Gastroesophageal sphincter (tissue), 4 donors: Measurements from ENCODE around the gene DENND1C. TPM values are rescaled to one million over a fixed set of nuclear protein-coding genes. Genes with fewer than 3 reads are reported as not detected.

Experiments used
- ATAC-seq: fragments of 150-250 bp; one replicate; pipeline ENCODE4 v1.9.1; 2016; ENCODE audit warnings: mild to moderate bottlenecking, moderate library complexity
- H3K27ac ChIP-seq, 4 donors: fragments of 200-600 bp; sonication (generic) in 3 of 4; 1 replicate in 3 of 4; 2 replicates in 1 of 4; pipeline ENCODE4 v1.5.1; 2016 to 2019
- H3K27me3 ChIP-seq: fragments of 200-600 bp; sonication (generic); one replicate; pipeline ENCODE4 v1.5.1; 2019
- H3K36me3 ChIP-seq, 2 donors: fragments of 200-600 bp; sonication (generic); one replicate each; pipeline ENCODE4 v1.5.1; 2019; ENCODE audit warnings: control low read depth in 1 of 2
- H3K4me1 ChIP-seq, 3 donors: fragments of 200-600 bp; sonication (generic); 1 replicate in 2 of 3; 2 replicates in 1 of 3; pipeline ENCODE4 v1.5.1; 2016 to 2019; ENCODE audit warnings: control low read depth in 2 of 3
- H3K4me3 ChIP-seq, 2 donors: fragments of 200-600 bp; sonication (generic); one replicate each; pipeline ENCODE4 v1.5.1; 2019; ENCODE audit warnings: mild to moderate bottlenecking in 1 of 2, moderate library complexity in 1 of 2
- H3K9me3 ChIP-seq, 3 donors: fragments of 200-600 bp; sonication (generic); one replicate each; pipeline ENCODE4 v1.5.1; 2017 to 2019; ENCODE audit warnings: control low read depth in 2 of 3
- EP300 ChIP-seq: sonication (generic); formaldehyde crosslinking; IDR thresholded peaks from one replicate; pipeline ENCODE4 v1.6.1; 2017; ENCODE audit warnings: antibody characterized with exemption, mild to moderate bottlenecking
- POLR2A ChIP-seq, 2 donors: fragments of 450-650 bp; IDR thresholded peaks; one replicate each; pipeline ENCODE4 v1.6.1; 2017; ENCODE audit warnings: antibody characterized with exemption in 2 of 2, mild to moderate bottlenecking in 2 of 2, moderate library complexity in 1 of 2
- POLR2AphosphoS5 ChIP-seq: sonication (generic); formaldehyde crosslinking; IDR thresholded peaks from one replicate; pipeline ENCODE4 v1.6.1; 2017; ENCODE audit warnings: antibody characterized with exemption
- WGBS, 2 donors: methylation state at CpG; one replicate each; pipeline ENCODE4 v1.1.5; 2018; ENCODE audit warnings: low coverage in 1 of 2; 5-methylcytosine and 5-hydroxymethylcytosine counted together
- small RNA-seq, 4 donors: library from RNA; depleted of rRNA; stranded (forward); fragments of <200 nt; gene quantifications; one replicate each; pipeline ENCODE3, GENCODE V24; 2016
- total RNA-seq, 4 donors: library from RNA; depleted of rRNA; stranded (reverse); fragments of >200 nt; gene quantifications; one replicate each; pipeline ENCODE4 v1.1.0, GENCODE V29; 2016
- TF ChIP-seq, protein P1 (sequence below), 4 experiments: fragments of 200-600 bp in 2 of 4; fragments of 450-650 bp in 2 of 4; sonication (generic) in 1 of 4; IDR thresholded peaks; one replicate each; pipeline ENCODE4 v1.5.1; 2017 to 2019; ENCODE audit warnings: antibody characterized with exemption in 4 of 4, mild to moderate bottlenecking in 2 of 4, moderate library complexity in 2 of 4

DENND1C gene
- total RNA-seq, 4 donors from 2014 or later: 0.57 to 6.1 (median 1.5) TPM

- H3K27me3 ChIP-seq: no peaks in the 10 kb centered on the region
- peaks cover 0 to 65% (median 18%) of the 10 kb centered on the region in 3 donors for H3K4me1 ChIP-seq
- no peak for ATAC-seq
- 60 to 73% methylated on average over 1 to 10 of the region's 20 CpGs for WGBS, 2 donors
- H3K27ac ChIP-seq: no peak overlapping the region
- H3K4me3 ChIP-seq: no peak overlapping the region
- peaks cover 0 to 59% of the 10 kb centered on the region in 2 donors for H3K36me3 ChIP-seq
- no peaks in the 10 kb centered on the region for H3K9me3 ChIP-seq
- TF ChIP-seq EP300 (no peak), POLR2AphosphoS5 (no peak)
These were observed 60.2 kb downstream of the DENND1C start for GRCh38 chr19:6421075-6422014.

GRCh38 chr19:6418562-6418932 lies 63.0 kb downstream of the DENND1C start:
- Histone ChIP-seq H3K27ac (no peak overlapping the region), H3K36me3 (peaks cover 0 to 85% of the 10 kb centered on the region in 2 donors), H3K27me3 (no peaks in the 10 kb centered on the region), H3K4me3 (no peak overlapping the region), H3K9me3 (no peaks in the 10 kb centered on the region), H3K4me1 (peaks cover 0 to 62% (median 17%) of the 10 kb centered on the region in 3 donors)
- no peak for ATAC-seq
- 80 to 96% methylated on average over 2 to 4 of the region's 19 CpGs for WGBS, 2 donors
- TF ChIP-seq, protein P1, sequence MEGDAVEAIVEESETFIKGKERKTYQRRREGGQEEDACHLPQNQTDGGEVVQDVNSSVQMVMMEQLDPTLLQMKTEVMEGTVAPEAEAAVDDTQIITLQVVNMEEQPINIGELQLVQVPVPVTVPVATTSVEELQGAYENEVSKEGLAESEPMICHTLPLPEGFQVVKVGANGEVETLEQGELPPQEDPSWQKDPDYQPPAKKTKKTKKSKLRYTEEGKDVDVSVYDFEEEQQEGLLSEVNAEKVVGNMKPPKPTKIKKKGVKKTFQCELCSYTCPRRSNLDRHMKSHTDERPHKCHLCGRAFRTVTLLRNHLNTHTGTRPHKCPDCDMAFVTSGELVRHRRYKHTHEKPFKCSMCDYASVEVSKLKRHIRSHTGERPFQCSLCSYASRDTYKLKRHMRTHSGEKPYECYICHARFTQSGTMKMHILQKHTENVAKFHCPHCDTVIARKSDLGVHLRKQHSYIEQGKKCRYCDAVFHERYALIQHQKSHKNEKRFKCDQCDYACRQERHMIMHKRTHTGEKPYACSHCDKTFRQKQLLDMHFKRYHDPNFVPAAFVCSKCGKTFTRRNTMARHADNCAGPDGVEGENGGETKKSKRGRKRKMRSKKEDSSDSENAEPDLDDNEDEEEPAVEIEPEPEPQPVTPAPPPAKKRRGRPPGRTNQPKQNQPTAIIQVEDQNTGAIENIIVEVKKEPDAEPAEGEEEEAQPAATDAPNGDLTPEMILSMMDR (IDR thresholded peaks at IDR 0.05): no peak
- no peak for TF ChIP-seq POLR2AphosphoS5
- TF ChIP-seq EP300: no peak
- TF ChIP-seq POLR2A (IDR thresholded peaks at IDR 0.05): no peak

GRCh38 chr19:6417713-6418561 lies 63.6 kb downstream of the DENND1C start:
- H3K27ac ChIP-seq: peak overlapping the region in 3 of 4 donors; percentile 16 to 38 (median 22)
- H3K36me3 ChIP-seq: peaks cover 0 to 90% of the 10 kb centered on the region in 2 donors
- no peaks in the 10 kb centered on the region for H3K27me3 ChIP-seq
- 60 to 90% methylated on average over 1 to 2 of the region's 33 CpGs for WGBS, 2 donors
- TF ChIP-seq EP300: no peak
- TF ChIP-seq, protein P1 (IDR thresholded peaks at IDR 0.05): peak in 3 of 4 experiments; percentile 52 to 63 (median 56)
- no peak for TF ChIP-seq POLR2A (IDR thresholded peaks at IDR 0.05)
- TF ChIP-seq POLR2AphosphoS5: no peak
- ATAC-seq: peak; percentile 64
- H3K4me1 ChIP-seq: peaks cover 0 to 62% (median 11%) of the 10 kb centered on the region in 3 donors
- H3K9me3 ChIP-seq: no peaks in the 10 kb centered on the region
- H3K4me3 ChIP-seq: no peak overlapping the region

Small RNA genes within 50 kb of the gene (small RNA-seq; reads per million reads assigned to genes)
- gene AC010503.2: 0 reads per million in 4 donors

Other genes with a start within 250 kb of the DENND1C start
- gene MLLT1, start 201.8 kb downstream of the DENND1C start, total RNA-seq: 10 to 100 TPM; 21.4 to 42.5 (median 23.8) TPM
- not detected for gene ACER1, start 148.2 kb downstream of the DENND1C start, total RNA-seq
- 10 to 100 TPM; 40.2 to 86.1 (median 63.8) TPM for gene CLPP, start 120.3 kb downstream of the DENND1C start, total RNA-seq
- 10 to 100 TPM; 41.9 to 75.1 (median 45.7) TPM for gene ALKBH7, start 109.0 kb downstream of the DENND1C start, total RNA-seq
- gene PSPN, start 105.9 kb downstream of the DENND1C start, total RNA-seq: 1 to 10 TPM in 3 of 4 donors, under 1 TPM in 1; 0.67 to 2.4 (median 1.4) TPM
- gene GTF2F1, start 88.6 kb downstream of the DENND1C start, total RNA-seq: 10 to 100 TPM; 44.7 to 62.8 (median 51.4) TPM
- 100 to 1,000 TPM; 102 to 218 (median 126) TPM for gene KHSRP, start 57.0 kb downstream of the DENND1C start, total RNA-seq
- 1 to 10 TPM in 1 of 4 donors, under 1 TPM in 1, not detected in 2; 0.27 to 1.3 TPM for gene SLC25A41, start 48.0 kb downstream of the DENND1C start, total RNA-seq
- 100 to 1,000 TPM; 111 to 328 (median 240) TPM for gene SLC25A23, start 22.0 kb downstream of the DENND1C start, total RNA-seq
- gene CRB3, start 17.5 kb downstream of the DENND1C start, total RNA-seq: 1 to 10 TPM in 2 of 4 donors, under 1 TPM in 1, not detected in 1; 0.85 to 6.2 (median 1.6) TPM
- 1 to 10 TPM; 1.2 to 3.2 (median 2.2) TPM for gene TUBB4A, start 20.5 kb upstream of the DENND1C start, total RNA-seq
- gene TNFSF9, start 49.2 kb upstream of the DENND1C start, total RNA-seq: under 1 TPM in 2 of 4 donors, not detected in 2; 0.17 to 0.27 TPM
- 1 to 10 TPM in 1 of 4 donors, not detected in 3; 2.2 TPM for gene CD70, start 109.4 kb upstream of the DENND1C start, total RNA-seq
- gene TNFSF14, start 188.4 kb upstream of the DENND1C start, total RNA-seq: 1 to 10 TPM in 2 of 4 donors, under 1 TPM in 2; 0.16 to 2.4 (median 0.81) TPM
- 100 to 1,000 TPM; 246 to 757 (median 594) TPM for gene C3, start 238.9 kb upstream of the DENND1C start, total RNA-seq